Measurements from ENCODE around the gene FRMD6.
A peak's percentile ranks its signal among the peaks of the same experiment; 100 is the strongest.
"Not testable (repeated sequence)": the region's sequence is repeated elsewhere in the genome, so short reads cannot be mapped to it uniquely, and the experiment has no call there.

Gene FRMD6

DNA sequence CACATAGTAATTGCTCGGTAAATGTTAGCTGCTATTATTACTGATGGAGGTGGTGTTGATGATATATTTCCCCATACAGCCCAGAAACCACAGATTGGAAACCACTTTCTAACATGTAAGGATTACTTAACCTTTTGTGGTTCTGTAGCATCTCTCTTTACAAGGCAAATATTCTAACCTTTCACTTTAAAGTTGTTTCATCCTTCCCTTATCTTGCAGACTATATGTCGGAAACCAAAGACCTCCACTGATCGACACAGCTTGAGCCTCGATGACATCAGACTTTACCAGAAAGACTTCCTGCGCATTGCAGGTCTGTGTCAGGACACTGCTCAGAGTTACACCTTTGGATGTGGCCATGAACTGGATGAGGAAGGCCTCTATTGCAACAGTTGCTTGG lies 75.8 kb downstream of the FRMD6 start:
- DNase-seq: no peak

GRCh38 chr14:51730098-51730497 lies 78.4 kb downstream of the FRMD6 start:
- no peak for DNase-seq

GRCh38 chr14:51730684-51731083 lies 79.0 kb downstream of the FRMD6 start:
- DNase-seq: no peak

- DNase-seq: no peak
Observed at GRCh38 chr14:51732494-51733112, 80.9 kb downstream of the FRMD6 start.

- DNase-seq: no peak
Observed at GRCh38 chr14:51733147-51733546, 81.4 kb downstream of the FRMD6 start.

- no peak for DNase-seq
Observed at GRCh38 chr14:51735851-51736250, 84.1 kb downstream of the FRMD6 start.

DNA sequence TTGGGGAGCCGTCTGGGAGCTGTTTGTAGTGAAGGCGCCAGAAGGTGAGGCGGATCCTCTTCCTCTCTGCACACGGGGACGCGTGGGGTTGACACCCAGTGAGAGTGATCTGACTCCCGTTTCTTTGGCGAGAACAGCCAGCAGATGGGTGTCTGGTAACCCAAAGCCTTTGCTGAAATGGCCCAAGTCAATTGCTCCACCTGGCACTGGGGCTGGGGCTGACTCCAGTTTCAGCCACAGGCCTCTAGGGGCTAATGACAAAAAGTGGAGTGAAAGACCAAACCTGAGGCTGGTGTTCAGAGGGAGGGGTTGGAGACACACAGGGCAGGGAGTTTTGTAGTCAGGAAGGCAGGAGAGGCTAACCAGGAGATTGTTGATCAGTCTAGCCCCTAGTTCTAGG lies 87.0 kb downstream of the FRMD6 start:
- DNase-seq: no peak

DNA sequence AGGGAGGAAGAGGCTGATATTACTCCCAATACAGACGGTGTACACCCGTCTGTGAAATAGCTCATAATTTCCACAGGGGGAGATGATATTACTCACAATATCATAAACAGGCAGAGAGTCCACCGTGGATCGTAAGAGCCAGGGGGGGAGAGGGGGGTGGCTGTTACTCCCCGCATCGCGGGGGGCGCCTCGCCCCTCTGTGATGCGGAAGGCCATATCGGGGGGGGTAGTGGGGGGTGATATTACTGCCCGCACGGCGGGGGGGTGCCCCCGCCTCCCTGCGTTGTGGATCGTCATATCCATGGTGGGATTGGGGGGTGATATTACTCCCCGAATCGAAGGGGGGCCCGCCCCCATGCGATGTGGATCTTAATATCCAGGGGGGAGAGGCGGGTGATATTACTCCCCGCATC lies 91.9 kb downstream of the FRMD6 start:
- no peak for DNase-seq

GRCh38 chr14:51744372-51745130 lies 92.8 kb downstream of the FRMD6 start:
- no peak for DNase-seq

DNA sequence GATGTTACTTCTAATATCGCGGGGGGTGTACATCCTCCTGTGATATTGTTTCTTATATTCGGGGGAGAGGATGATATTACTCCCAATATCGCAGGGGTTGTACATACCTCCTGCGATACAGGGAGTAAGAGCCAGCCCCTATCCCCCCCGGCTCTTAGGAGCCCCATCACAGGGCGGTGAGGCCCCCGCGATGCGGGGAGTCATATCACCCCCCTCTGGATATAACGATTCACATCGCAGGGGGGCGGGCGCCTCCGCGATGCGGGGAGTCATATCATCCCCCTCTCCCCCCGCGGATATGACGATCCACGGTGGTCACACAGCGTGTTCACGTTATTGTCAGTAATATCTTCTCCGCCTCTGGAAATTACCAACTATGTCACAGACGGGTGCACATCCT lies 95.1 kb downstream of the FRMD6 start:
- DNase-seq: not testable (repeated sequence)

GRCh38 chr14:51750542-51750941 lies 98.8 kb downstream of the FRMD6 start:
- DNase-seq: no peak

DNA sequence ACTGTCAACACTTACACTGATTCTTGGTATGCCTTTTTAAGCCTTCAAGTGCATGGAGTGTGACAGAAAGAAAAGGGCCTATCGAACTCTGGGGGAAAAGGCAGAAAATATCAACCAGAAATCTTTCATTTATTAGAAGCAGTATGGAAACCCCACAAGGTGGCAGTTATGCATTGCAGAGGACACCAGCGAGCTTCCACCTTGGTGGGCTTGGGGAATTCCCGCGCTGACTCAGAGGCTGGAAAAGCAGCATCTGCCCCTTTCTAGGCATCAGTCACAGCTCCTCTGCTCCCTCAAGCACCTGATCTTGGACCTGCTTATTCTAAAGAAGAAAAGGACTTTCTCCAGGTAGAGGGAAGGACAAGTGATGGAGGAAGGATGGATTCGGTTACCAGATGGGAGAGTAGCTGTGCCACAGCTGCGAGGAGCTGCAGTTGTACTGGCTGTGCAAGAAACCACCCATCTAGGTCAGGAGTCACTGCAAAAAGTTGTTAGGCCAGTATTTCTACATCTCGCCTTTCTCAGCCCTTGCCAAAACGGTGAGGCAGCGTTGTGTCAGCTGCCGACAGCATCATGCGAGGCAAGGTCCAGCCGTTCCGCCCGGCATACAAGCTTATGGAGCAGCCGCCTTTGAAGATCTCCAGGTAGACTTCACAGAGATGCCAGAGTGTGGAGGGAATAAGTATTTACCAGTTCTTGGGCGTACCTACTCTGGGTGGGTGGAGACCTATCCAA lies 100.1 kb downstream of the FRMD6 start:
- not testable (repeated sequence) for DNase-seq

DNA sequence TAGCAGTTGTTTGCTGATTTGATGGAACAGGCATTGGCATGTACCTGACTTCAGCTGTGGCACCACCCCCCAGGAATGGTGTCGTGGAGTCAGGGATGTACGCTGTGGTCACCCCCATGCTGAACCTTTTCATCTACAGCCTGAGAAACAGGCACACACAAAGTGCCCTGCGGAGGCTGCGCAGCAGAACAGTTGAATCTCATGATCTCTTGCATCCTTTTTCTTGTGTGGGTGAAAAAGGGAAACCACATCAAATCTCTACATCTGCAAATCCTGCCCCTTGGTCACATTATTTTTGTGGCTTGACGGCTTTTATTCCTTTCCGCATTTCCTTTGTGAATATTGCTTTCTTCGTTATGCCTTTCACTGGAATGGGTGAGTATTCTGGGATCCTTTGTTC lies 106.0 kb downstream of the FRMD6 start:
- DNase-seq: not testable (repeated sequence)

- no peak for DNase-seq
Observed at GRCh38 chr14:51759950-51760349, 108.2 kb downstream of the FRMD6 start.

- not testable (repeated sequence) for DNase-seq
Observed at GRCh38 chr14:51765726-51766125, 114.0 kb downstream of the FRMD6 start.

- not testable (repeated sequence) for DNase-seq
Observed at GRCh38 chr14:51766586-51766985, 114.9 kb downstream of the FRMD6 start.

DNA sequence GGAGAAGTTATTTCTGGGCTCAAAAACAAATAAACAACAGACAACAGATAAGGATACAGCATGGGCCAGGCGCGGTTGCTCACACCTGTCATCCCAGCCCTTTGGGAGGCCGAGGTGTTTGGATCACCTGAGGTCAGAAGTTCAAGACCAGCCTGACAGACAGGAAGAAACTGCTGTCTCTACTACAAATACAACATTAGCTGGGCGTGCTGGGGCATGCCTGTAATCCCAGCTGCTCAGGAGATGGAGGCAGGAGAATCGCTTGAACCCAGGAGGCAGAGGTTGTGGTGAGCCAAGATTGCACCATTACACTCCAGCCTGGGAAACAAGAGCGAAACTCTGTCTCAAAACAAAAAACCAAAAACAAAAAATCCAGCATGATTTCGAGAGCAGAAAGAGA lies 117.6 kb downstream of the FRMD6 start:
- not testable (repeated sequence) for DNase-seq

DNA sequence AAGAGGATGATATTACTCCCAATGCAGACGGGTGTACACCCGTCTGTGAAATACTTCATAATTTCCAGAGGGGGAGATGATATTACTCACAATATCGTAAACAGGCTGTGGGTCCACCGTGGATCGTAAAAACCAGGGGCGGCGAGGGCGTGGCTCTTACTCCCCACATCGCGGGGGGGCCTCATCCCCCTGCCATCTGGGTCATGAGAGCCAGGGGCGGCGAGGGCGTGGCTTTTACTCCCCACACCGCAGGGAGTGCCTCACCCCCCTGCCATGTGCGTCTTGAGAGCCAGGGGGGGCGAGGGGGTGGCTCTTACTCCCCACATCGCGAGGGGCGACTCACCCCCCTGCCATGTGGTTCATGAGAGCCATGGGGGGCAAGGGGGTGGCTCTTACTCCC lies 122.5 kb downstream of the FRMD6 start:
- DNase-seq: no peak

- peak; percentile 4 for DNase-seq
Observed at GRCh38 chr14:51776102-51776894, 124.6 kb downstream of the FRMD6 start.

DNA sequence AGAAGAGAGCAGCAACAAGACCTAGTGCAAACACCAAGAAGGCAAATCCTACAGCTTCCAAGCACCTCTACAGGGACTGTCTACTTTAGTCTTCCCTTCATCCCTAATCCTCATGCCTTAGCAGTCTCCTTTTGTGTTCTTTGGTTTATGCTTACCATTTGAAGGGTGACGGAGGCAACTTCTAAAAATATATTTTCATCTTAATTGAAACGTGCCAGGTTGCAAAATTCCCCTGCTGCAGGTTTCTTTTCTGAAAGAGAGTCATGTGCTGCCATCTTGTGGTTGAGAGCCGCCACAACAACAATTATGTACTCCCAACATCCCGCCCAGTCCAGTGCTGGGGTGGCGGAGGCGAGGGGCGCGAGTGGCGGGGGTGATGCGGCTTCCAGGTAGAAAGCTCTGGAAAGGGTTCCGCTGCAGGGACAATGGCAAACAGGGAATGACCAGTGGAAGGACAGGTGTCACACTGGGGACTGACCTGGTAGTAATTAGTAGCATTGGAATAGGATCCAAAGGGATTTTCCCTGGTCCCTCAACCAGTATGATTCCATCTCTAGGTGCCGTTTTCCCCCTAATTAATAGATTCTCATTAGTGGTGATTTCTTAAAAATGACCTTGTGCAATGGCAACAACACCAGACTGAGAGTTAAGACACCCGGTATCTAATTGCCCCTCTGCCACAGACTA lies 128.4 kb downstream of the FRMD6 start:
- peak; percentile 69 for DNase-seq
